ENCODE results near the gene SPAG16.
"Not testable (repeated sequence)": the region's sequence is repeated elsewhere in the genome, so short reads cannot be mapped to it uniquely, and the experiment has no call there.

The SPAG16 gene

DNA sequence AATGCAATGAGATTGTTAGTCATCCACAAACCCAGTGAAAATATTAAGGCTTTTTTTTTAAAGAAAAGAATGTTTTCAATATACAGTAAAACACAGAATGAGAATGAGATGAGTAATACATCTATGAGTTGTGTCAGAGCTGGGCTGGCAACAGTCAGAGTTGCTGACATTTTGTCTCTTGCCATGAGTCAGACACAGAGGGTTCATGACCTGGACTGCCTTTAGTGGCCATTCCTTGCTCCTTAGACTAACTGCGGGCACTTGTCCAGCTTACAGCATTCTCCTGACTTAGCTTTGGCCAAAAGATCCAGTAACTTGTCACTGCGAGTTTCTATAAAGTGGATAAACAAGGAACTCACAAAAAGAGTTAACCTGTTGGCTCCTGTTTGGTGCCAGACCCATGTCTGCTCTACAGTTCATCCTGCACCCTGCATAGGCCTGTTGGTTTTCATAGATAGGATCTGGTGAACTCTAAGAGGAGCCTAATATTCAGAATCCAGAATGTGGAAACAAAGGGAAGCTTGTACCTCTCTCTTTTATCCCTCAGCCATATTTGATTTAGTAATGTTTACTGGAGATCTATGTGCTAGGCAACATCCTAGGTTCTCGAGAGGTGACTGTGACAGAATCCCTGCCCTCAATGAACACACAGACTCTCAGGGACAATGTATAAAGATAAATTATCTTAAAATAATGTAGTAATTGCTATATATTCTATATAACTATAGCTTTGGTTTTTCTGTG, 735.1 kb downstream of the SPAG16 start:
- no peak for DNase-seq

DNA sequence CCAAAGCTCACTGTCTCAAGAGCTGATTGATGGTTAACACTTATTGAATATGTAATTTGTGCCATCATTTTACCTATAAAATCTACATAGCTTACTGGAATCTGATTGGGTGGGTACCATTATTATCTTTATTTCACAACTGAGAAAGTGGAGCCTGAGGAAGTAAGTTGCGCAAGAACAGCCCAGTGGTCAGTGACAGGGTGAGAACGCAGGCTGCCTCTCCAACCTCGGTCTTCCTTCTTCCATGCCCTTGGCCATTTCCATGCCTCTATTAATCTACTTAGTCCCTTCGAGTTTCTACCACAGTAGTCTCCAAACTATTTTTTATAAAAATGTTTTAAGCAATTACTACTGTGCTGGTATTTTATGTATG, 735.7 kb downstream of the SPAG16 start:
- DNase-seq = no peak

DNA sequence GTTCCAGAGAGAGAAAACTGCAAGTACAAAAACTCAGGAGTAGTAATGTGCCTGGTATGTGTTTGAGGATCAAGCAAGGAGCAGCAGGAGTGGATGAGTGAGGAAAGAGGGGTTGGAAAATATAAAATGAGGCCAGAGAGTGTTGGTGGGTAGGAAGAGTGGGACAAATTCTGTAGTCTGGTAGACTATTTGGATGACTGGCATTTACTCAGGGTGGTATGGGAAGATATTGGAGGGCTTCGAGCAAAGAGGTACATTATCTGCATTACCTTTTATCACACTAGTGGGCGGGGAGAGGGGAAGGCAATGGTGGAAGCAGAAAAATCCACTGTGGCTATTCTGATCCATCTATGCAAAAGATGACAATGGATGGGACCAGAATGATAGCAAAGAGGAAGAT, 744.9 kb downstream of the SPAG16 start:
- no peak for DNase-seq

DNA sequence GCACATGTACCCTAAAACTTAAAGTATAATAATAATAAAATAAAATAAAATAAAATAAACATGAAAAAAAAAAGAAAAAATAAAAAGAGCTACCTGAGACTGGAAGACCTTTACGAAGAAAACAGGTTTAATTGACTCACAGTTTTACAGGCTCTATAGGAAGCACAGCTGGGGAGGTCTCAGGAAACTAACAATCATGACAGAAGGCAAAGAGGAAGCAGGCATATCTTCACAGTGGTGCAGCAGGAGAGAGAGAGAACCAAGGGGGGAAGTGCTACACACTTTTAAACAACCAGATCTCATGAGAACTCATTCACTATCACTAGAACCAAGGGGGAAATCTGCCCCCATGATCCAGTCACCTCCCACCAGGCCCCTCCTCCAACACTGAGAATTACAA, 747.3 kb downstream of the SPAG16 start:
- no peak for DNase-seq

DNA sequence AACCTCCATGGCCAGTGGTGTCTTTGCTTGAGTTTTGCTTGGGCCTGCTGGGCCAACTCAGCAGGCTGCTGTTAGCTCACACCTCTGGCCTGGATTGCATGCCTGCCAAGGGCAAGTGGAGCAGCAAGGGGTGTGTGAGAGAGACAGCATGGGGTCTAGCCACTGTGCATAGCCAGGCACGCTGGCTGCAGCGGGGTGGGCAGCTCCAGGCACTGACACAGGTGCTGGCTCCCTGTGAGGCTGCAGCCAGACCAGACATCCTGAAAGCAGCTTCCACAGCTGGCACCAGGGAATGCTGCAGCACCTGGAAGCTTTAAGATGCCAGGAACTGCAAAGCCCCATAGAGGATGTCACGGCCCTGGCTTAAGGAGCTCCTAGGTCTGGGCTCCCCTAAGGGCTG, 750.2 kb downstream of the SPAG16 start:
- DNase-seq = no peak

DNA sequence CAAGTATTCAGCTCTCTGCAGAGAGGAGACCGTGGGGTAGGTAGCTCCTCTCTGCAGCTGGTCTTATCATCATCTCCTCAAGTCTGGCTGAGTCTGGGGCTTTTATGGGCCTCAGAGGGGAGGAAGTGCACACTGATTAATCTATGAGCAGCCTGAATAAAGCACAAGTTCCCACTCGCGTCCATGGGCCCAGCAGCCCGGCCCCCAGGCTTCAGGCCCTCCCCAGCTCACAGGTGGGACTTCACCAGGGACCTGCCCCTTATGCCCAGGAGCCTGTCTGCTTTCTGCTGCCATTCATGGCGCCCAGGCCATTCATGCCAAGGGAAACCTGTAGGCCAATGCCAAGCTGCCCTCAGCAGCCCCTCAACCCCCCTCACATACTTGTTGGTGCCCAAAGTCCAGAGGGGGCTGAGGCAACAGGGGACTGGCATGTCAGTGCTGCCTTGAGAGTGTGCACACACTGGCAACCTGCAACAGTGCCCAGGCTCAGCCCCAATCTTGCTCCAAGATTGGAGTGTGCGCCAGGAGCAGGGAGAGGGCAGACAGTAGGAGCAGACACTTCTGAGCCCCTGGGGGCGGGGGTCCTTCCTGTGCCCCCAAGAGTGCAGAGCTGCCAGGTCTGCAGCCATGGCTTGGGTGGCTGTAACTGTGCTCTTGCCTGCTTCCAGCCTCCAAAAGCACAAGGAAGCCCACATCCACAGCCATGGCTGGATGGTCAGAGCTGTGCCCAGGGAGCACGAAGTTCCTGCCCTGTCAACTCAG, 751.0 kb downstream of the SPAG16 start:
- DNase-seq = no peak

DNA sequence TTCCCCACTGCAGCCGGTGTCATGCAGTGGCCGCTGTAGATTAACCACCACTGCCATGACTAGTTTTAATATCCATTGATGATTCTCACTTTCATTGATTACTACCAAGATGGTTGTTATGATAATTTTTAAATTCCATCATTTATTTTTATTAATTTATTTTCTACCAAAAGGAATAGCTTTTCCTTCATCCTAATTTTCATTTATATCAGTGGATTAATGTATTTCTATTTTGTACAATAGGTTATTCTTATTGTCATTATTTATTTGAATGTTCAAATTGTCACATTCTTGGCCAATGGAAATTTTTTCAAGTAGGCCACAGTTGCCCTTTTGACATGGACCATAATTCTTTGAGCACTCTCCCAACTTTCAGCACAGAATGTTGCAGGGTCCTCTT, 751.7 kb downstream of the SPAG16 start:
- DNase-seq = no peak

DNA sequence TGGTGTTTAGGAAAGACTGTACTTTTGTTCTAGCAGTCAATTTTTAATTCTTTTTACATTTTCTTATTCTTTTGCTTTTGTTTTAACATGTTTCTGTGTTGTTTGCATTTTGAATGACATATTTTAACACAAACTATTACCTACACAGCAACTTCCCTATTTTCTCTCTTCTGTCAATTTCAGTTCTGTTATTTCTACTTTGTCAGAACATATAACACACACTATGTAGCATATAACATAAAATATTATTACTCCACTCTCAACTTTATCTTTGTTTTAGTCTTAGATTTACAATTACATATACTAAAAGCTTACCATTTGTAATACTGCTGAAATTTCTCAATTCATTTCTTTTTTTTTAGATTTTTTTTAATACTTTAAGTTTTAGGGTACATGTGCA, 753.9 kb downstream of the SPAG16 start:
- no peak for DNase-seq

DNA sequence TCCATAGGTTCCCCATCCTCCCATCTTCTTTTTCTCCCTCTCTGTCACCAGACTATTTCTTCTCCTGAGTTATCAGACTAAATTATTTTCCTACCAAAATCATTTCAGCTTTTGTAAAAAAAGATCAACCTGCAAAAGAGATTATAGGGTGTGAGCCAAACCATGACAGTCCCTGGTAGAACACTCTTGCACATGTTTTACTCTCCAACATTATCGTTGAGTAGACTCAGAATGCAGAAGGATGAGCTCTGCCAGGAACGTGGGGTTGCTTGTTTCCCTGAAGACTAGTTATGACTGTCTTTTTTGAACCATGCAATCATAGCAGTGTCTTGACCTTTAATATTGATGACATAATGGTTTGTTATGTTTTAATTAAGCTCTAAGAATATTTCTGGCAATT, 766.5 kb downstream of the SPAG16 start:
- DNase-seq = no peak

DNA sequence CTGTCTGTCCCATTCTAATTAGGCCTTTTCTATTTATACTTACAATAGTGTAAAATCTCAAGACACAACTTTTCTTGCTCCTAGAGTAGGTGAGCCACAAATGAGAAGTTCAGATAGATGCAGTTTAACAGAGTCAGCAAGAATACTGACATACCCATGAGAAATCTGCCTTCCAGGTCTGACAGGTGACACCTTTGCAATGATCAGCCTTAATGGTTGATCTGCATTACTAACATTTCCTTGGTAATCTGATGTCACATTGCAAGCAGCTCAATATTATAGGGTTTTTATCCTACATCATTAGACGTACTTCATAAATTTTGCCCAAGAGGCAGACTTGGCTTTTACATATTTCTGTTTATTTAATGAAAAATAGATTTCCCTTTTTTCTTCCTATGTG, 767.3 kb downstream of the SPAG16 start:
- DNase-seq = no peak

DNA sequence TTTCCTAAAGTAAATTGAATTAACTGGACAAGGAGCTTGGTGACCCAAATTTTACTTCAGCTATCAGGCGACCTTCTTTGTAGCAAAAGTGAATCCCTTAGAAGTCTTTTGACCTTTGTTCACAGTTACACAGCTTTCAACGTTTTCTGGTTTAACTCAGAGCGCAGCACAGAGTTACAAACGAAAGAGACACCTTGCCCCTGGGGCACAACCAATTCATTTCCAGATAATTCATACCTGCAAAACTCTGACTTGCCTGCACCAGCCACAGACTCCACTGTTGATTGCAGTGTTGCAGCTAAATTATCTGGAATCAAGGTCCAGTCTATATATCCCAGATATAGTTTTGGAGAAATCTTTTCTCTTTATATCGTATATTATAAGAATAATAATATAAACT, 768.0 kb downstream of the SPAG16 start:
- DNase-seq = no peak

DNA sequence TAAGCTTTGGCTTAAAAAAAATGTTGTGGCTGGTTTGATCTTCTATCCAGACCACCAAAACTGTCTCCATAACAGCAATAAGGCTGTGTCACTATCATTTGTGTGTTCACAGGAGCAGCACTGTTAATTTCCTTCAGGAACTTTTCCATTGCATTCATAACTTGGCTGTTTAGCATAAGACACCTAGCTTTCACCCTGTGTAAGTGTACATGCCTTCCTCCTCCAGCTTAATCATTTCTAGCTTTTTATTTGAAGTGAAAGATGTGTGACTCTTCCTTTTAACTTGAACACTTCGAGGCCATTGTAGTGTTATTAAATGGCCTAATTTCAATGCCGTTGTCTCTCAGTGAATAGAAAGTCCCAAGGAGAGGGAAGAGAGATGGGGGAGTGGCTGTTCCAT, 773.7 kb downstream of the SPAG16 start:
- no peak for DNase-seq

DNA sequence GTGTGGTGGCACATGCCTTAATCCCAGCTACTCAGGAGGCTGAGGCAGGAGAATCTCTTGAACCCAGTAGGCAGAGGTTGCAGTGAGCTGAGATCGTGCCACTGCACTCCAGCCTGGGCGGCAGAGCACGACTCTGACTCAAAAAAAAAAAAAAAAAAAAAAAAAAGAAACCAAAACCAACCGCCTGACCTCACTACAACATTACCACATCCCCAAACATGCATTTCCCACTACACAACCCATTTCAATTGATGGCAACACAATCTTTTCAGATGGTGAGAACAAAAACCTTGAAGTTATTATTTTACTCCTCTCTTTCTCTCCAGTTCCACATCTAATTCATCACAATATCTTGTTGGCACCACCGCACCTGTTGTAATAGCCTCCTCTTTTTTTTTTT, 778.0 kb downstream of the SPAG16 start:
- DNase-seq = not testable (repeated sequence)

DNA sequence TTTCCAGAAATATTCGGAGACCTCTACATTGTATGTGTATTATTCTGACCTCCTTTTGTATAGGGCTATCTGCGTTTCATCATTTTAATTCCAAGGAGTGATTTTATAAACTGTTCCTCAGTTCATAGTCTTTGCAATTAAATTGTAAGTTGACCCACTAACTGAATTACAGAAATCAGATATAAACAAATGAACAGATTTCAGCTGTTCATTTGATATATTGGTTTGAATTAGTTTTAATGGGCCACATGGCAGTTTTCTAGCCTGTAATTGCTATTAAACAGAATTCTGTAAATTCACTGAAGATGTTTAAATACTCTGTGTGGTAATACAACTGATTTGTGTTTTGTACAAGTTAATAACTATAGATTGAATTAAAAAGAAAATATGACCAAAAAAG, 780.2 kb downstream of the SPAG16 start:
- DNase-seq = no peak

DNA sequence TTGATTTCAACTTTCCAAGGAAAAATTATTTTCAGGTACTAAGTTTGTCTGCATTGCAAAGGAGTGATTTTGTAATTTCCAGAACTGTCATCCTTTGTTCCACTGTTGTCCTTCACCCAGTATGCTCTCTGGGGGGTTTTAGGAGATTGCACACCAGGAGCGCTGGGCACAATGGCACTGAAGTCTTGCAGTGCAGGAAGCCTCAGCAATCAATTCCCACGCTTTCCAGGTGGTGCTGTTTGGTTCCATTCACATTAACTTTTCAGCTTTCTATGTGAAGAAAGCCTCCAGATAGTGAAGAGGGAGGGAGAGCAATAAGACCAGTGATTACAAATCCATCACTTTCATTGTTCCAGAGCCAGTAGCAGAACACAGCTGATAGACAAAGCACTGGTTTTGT, 782.6 kb downstream of the SPAG16 start:
- DNase-seq = no peak

DNA sequence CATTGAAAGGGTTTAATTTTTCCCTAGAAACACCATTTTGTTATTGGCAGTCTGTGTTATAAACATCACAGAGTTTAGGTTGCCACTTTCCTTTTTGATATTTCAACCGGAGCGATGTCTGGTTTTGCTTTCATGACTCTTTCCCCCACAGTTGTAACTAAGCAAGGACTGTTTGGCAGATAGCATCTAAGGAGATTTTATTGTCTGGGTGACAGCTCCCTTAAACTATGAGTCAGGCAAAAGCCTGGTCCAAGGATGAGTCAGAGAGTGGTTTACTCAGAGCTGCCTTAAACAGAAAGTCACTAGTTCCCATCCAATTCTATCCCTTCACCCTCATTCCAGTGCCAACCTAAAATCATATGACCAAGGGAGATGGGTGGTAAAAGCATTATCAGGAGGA, 785.0 kb downstream of the SPAG16 start:
- DNase-seq = no peak

DNA sequence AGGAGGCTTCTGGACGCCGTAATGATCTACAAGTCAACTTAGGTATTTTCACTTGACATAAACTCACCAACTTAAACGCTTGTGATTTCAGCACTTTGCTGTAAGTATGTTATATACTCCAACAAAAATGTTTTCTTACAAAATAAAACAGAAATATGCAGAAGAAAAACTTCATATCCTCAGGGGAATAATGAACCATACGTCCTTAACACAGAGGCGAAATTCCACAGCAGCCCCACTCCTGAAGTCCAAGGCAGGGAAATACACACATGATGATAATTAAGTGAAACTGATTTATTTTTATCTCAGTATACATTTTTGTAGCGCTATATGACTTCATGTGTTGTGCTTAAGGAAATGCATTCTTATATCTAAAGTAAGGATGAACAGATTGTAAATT, 791.2 kb downstream of the SPAG16 start:
- DNase-seq = no peak

DNA sequence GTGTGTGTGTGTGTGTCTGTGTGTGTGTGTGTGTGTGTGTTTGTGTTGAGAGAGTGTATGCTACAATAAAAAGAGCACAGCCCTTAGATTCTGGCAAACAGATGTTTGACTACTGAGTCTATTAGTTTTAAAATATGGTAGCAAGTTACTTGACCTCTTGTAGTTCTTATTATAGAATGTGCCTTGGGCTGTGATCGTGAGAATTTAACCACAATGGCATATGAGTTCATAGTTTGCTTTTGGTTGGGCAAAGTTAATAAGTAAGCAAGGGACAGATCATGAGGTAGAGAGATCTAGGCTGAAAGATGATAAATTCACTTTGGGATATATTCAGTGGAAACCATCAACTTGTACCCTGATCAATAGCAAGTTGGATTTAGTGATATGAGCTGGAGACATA, 792.3 kb downstream of the SPAG16 start:
- DNase-seq = no peak

DNA sequence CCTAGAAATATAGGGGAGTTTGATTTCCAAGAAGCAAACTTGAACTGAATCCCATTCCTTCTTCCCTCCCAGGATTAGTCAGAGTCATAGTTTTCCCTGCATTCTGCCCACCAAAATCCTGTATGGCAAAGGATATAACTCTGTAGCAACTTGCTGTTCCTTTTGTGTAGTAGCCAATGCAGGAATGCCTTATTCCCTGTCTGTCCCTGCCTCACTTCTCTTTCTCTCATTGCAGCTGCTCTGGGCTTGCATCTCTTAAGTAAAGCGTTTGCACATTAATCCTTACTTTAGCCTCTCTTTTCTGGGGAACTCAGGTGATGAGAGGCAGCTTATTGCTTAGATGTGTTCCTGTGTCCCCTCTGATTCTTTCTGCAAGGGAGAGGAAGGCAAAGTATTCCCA, 793.5 kb downstream of the SPAG16 start:
- no peak for DNase-seq

DNA sequence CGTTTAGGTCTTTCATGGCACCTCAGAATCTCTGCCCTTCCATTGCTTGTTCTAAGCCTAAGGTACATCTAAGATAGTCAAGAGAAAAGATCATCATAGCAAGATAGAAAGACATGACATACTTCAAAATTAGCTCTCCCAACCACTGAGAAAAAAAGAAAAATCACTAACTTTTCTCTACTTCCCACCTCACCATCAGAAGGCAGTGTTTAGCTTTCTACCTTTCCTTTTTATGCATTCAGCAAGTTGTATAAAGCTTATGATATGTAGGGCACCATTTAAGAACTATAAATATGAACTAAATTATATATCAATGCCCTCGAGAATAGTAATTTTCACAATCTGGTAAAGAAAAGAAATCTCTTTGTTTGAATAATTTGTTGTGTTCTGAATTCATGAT, 794.8 kb downstream of the SPAG16 start:
- DNase-seq = no peak

DNA sequence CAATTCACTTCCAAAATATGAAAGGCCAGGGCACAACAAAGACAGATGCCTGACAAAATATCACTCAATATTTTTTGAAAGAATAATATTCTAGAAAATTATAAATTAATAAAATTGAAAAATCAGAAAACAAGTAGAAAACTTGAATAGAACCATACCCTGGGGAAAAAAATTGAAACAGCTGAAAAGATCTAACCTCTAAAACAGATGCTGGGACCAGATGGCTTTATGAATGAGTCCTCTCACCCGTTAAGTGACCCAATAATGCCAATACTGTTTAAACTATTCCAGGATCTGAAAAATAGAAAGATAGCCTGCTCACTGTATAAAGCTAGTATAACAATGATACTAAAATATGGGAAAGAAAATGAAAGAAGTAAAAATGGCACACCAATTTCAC, 804.3 kb downstream of the SPAG16 start:
- no peak for DNase-seq

DNA sequence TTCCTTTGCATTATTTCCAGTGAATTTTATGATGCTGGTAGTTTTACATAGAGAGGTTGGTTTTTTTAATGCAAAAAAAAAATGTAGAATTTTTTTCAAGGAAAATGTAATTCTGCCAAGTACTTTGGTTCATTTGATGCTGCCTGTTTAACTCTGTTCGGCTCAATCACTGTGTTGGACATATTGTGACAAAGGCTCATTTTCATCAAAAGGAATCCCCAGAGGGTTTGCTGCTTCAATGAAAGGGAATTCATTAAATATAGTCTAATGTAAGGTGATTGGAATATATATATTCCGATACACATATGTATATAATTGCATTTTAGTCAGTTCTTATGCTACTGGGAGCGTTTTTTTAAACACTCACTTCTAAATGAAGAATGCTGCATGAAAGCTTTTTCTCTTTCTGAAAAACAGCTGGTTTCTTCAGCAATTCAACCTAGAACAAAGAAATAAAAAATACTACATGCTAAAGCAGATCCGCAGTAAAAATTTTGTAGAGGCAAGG, 812.0 kb downstream of the SPAG16 start:
- DNase-seq = no peak

DNA sequence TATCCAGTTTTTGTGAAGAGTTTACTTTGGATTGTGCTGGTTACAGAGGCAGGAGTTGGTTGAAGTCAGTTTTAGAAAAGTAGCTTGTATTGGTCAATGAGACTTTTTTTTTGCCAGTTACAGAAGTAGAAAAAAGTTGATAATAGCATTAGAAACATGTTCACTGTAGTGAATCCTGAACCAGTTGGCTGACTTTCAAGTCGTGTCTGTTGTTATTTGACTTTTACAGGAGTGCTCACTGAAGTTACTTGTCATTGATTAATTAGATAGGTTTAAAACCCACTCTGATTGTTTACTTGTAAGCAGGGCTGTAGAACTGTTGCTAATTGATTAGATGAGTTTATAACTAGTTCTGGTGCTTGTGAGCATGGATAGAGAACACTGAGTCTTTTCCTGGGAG, 814.5 kb downstream of the SPAG16 start:
- DNase-seq = no peak

DNA sequence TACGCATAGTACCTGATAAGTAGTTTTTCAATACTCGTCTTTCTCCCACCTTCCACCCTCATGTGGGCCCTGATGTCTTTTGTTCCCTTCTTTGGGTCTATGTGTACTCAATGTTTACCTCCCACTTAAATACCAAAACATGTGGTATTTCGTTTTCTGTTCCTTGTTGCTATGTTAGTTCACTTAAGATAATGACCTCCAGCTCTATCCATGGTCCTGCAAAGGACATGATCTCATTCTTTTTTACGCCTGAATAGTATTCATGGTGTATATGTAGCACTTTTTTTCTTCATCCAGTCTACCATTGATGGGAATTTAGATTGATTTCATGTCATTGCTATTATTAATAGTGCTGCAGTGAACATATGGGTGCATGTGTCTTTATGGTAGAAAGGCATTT, 816.2 kb downstream of the SPAG16 start:
- DNase-seq = no peak

All from right forelimb (tissue), 1 donor.